Endometrium (tissue), 2 donors: ENCODE measurements around the gene IDH3A.

ENCODE experiments used
- FAIRE-seq: peaks from 2 replicates; lab custom pipeline; 2012; peaks lifted over from hg19 to GRCh38; lab: Jason Lieb, UNC
- donor health status: control.
- donor health status: control.

Gene IDH3A

DNA sequence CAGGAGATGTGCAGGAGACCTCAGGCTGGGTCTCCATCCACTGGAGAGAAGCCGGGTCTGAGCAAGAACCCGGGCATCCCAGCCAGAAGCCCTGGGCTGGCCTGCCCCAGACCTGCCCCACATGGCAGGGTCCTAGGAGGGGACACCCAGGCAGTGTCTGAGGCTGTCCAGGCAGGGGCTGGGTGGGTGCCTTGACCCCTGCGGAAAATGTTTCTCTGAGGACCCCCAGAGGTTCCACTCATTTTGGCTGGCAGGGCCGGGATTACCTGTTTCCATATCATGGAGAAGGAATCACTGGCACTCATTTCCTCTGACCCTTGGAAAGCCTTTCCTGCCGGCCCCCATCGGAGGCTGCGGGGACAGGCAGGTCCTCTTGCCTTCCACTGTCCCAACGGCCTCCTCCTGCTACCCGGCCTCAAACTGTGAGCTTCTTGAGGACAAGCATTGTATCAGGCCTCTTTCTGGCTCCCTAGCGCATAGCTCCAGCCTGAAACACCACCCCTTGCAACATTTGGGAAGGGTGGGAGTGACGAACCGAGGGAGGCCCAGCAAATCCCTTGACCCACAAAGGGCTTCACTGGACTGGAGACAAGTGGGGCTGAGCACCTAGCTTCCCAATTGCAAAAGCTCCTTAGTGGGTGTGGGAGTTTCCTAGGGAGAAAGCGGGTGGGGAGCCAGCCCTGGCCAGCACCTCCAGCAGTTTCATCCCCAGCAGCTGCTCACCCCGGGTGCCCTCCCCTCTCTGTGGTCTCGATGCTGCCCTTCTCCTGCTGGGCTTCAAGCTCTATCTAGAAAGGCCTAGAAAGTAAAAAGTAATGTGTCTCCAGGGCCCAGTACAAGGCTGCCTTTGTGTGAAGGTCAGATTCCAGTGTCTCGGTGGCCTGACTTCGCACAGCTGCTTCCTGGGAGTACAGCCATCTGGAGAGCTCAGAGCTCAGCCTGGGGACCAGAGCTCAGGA is 55.5 kb downstream of the IDH3A start:
- FAIRE-seq, result no peak

DNA sequence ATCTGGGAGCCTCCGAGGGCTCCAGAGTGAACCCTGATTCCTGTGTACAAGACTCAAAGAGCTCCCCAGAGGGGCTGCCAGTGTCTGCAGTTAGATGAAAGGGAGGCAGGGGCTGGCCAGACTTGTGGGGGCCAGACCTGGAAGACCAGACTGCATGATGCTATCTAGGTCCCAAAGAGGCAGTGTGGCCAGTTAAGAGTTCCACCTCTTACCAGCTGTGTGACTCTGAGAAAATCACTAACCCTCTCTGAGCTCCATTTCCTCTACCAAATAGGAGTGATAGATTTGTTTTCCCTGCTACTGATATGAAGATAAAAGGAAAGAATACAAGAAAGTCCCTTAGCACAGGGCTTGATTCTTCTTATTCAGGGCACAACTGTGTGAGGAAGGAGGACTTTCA is 56.2 kb downstream of the IDH3A start:
- no peak for FAIRE-seq

DNA sequence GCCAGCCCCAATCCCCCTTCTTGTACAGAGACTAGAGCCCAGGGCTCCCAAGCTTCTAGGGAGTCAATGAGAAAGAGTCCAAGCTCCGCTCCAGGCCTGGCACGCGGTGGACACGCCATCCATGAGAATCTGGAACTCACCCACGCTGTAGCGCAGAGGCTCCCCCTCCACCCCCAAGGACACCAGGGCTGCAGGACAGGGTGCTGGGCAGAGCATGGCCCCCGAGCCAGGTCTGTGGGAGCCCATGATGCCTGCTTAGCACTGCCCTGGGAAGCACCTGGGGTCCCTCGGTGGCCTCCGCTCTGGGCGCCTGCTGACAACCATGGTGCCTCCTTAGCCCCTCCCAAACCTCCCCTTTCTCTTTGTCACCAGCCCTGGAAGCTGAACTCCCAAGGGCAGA is 56.7 kb downstream of the IDH3A start:
- no peak for FAIRE-seq

DNA sequence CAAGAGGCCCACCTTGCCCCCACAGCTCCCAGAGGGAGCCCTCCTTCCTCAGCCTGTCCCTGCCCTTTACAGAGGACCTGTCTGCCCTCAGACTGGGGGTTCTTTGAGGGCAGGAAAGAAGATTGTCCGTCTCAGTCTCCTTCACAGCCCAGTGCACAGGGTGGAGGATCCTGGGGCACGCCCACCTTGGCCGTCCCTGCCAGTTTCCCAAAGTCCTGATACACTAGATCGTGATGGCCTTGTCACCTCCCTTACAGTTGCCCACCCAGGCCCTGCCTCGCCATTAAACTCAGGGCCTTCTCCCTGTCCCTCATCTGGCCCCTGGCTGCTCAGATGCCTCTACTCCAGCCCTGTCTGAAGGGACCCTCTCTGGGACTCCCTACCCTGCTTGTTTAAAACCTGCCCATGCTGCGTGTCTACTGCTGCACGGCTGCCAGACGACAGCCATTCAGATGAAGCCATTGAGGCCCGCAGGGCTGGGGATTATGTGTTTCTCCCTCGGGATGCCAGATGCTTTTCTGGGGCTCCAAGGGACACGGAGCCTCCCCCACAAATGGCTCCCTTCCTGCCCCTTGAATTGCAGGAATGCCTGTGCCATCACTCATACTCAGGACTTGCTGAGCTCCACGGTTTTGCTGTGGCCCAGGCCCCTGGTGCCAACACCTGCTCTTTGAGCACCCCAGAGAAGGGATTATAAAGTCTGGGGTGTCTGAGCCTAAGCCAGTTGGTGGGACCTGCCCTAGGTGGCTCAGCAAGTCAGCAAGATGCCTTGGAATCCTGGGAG is 57.4 kb downstream of the IDH3A start:
- no peak for FAIRE-seq

DNA sequence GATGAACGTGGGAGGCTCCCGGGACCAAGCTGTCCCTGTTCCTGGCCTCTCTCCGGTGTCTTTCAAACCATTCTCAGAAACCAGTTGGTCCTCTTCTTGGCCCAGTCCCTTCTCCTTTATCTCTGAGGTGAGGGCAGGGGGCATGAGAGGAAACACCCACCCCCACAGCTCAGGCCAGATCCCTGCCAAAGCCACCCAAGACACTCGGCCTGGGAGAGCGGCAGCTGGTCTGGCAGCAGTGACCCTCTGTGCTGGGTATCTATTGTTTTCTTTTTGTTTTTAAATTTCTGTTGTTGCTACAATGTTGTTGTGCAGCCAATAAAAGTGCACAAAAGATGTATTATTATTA is 57.9 kb downstream of the IDH3A start:
- no peak for FAIRE-seq

DNA sequence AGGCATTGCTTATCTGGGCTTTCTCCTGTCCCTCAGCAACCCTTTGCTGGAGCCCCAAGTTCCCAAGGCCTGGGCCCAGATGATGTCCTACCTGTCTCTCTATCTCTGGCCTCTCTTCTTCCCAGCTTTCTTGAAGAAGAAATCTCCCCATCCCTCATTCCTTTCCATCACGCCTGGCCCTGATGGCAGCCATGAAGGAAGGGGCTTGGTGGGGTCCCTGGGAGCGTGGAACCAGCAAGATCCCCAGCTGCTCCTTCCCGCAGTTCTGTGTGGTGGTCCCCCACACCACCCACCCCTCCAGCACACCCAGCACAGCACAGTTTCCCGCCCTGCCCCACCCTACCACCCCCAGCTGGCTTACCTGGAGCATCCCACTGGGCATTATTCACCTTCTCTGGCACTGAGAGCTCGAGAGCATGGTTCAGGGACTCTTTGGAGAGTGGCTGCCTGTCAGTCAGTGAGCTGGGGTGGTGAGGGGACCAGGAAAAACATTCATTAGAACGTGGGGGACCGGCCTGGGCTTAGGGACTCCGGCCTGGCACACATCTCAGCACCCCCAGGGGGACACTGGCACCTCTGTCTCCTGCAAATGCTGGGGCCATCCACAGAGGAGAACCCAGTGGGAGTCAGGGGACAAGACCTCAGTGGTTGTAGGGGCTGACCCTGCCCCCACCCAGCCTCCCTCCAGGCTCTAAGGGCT is 58.6 kb downstream of the IDH3A start:
- no peak for FAIRE-seq

DNA sequence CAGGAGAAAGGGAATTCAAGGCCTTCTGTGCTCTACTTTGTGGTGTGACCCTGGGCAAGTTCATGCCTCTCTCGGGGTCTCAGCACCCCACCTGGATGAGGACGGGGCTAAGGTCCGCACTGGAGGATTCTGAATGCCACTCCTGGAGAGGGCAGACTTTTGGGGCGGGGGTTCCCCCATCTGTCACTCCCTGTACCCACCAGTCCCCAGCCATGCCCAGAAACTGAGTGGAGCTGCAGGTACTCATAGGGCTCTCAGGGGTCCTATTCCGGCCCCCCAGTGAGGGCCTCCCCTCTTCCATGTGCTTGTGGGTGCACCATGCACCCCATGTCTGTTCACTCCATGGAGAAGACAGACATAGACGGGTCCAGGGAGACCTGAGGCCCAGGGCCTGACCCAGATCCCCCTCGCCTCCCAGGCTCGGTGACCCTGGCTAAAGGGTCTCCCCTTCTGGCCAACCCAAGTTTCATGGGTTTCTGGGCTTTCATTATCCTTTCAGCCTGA is 59.2 kb downstream of the IDH3A start:
- no peak for FAIRE-seq

DNA sequence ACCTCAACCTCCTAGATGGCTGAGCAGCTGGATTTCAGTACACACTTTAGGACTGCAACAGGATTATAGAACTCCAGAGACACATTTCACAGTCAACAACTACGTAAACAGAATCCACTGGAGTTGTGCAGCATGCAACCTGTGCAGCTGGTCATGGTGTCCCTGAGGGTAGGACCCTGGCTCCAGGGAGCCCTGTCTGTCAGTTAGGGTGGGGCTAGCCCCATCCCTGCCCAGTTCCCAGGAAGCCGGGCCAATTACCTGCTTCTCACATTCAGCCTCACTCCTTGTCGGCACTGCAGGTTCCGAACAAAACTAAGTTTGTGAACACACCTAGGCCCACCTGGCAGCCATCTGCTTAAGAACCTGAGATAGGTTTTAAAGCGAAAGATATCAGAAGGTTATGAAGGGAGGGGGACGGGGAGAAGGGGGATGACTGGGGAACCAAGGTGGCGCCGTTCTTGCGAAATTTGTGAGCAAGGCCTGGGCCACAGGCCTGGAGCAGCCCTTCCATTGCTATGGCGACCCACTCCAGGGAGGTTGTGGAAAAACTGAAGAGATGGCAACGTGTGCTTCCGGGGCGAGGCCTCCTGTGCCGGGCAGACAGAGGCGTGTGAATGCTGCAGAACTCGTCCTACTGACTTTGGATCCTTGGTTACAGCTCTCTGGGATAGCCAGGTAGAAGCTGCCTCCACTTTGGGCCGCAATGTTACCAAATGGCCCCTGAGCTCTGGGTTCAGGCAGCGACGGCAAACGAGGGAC is 59.9 kb downstream of the IDH3A start:
- no peak for FAIRE-seq

DNA sequence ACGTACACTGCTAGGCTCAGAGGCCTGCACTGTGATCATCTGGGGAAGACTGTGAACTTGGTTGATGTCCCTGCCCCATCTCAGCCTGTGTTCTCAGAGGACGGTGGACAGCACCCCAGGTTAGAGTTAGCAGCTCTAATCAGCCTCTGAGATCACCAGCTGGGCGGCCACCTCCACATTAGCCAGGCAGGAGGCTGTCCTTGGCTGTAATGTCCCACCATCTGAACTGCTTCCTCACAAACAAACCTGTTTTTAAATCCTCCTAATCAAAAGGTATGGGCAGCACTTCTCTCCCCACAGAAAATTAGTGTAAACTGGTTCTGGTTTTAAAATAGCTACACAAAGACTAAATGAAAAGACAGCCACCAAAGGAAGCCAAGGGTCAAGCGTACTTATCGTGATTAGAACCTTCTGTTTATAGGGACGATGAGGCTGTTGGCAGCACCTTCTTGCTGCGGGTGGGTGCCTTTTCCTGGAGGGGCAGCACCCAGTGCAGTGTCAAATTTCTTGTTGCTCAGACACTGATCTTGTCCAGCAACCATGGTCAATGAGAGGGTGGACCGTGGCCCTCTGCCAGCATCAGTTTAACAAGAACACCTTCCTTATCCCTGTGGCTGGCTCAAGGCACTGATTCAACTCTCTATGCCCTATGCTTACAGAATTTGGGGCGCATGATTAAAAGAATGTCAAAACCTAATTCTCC is 60.6 kb downstream of the IDH3A start:
- no peak for FAIRE-seq

DNA sequence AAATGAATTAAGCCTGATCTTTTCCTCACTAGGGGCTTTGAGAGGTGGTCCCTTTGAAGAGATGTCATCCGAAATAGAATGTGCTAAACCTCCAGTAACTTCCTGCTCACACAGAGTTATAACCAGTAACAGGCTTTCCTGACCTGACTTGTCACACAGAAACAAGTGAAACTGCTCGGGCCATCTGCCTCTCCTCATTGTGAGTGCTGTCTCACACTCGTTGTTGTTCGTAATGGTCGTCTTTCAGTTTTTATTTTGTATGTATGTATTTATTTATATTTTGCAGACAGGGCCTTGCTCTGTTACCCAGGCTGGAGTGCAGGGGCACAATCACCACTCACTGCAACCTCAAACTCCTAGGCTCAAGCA is 61.2 kb downstream of the IDH3A start:
- no peak for FAIRE-seq

DNA sequence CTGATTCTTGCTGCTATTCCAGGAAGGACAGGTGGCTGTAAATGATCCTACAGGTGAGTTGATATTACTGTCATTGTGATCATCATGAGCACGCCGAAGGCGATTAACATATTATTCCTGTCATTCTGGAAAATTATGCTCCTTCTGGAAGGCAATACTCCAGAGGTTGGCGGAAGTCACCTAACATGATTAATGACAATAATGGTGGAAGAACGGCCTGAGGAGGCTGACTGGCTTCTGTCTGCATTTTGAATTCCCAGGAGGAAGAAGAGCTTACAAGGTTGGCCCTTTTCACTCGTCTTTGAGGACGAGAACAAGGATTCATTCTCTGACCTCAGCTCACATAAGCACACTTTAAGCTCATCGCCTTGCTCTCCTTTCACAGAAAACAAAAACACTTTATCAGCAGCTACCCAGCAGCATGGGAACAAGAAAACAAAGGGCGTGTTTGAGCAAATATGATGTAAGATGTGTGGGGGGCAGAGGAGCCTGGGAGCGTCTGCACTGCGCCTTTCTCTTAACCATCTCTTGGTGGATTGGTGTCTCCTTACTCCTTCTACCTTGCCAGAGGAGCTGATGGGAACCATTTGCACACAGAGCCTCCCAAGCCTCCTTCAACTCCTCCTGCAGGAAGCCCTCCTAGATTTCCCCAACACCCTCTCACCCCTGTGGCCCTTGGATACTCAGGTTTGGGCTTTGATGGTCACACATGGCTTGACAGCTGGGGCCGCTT is 62.2 kb downstream of the IDH3A start:
- FAIRE-seq, result no peak

DNA sequence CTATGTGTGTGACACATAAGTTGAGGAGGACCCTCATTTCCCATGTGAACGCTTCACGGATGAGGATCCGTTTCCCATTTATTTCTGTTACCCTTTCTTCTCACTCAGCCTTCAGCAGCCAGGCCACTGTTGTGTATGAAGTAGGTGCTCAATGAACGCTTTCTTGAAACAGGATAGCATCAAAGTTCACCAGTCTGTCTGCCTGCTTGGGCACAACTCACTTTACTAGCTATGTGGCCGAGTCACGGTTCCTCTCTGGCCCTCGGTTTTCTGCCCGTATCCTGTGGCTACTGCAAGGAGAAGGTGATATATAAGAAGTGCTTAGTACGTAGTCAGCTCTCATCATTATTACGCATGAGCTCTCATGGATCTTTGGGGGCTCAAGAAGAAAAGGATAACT is 62.8 kb downstream of the IDH3A start:
- no peak for FAIRE-seq

DNA sequence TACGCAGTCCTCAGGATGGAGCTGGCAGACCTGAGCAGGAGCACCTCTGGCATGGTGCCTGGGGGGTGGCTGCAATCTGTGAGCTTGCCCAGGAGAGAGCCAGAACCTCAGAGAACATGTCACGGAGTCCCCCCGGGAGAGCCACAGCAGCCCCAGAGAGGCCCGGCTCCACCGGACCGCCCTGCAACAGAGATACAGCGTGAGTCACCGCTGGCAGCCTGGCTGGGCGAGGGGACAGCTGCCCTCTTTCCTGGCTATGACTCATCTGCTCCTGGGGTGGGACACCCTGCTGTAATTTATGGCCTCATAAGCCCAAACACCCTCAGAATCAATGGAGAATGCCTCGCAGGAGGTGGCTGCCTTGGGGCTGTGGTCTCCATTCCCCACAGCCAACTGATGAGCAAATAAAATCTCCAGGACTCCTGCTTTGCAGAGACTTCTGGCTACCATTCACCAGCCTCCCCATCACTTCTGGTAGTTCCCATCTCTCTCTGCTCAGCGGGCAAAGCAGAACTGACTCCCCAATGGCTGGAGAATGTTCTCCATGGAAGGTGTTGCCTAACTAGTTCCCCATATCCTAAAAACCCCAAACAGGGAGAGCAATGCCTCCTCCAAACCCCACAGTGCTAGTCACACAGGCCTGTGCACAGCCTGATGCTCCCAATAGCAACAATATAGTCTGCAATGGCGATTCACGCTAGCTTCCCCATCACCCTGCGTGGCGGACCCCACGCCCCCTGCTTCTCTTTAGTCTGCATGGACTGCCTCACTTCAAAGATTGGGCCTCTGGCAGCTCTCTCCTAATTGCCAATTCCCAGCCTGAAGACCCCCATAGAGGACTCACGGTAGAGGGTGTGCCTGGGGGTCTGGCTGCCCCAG is 63.6 kb downstream of the IDH3A start:
- FAIRE-seq, result no peak

DNA sequence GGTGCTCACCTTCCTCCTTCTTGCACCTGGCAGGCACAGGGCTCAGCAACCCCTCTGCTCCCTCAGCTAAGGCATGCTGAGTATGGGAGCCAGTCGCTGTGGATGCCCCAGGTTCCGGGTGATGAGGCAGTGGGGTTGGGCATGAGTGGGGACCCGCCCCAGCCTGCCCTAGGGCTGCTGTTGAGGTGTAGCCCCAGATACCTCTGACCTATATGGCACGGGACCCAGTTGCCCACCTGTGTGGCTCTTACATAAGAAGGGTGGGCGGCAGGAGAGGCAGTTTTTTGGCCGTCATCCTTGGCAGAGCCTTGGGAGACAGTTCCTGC is 64.2 kb downstream of the IDH3A start:
- no peak for FAIRE-seq

DNA sequence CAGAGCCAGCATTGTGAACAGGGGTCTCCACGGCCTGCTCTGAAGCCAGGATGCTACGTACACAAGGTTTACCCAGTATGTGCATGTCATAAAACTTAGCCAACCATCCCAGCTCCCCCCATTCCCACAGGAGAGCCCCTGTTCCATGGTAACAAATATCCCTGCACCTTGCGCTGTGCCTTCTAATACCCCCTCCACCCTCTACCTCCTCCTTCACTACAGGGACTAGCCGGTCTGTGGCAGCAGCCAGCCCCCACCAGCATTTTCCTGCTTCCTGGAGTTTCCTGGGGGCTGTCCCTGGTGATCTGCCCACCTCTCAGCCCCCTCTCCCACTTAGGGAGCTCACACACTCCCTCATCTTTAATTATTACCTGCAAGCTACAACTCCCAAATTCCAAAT is 64.8 kb downstream of the IDH3A start:
- no peak for FAIRE-seq

DNA sequence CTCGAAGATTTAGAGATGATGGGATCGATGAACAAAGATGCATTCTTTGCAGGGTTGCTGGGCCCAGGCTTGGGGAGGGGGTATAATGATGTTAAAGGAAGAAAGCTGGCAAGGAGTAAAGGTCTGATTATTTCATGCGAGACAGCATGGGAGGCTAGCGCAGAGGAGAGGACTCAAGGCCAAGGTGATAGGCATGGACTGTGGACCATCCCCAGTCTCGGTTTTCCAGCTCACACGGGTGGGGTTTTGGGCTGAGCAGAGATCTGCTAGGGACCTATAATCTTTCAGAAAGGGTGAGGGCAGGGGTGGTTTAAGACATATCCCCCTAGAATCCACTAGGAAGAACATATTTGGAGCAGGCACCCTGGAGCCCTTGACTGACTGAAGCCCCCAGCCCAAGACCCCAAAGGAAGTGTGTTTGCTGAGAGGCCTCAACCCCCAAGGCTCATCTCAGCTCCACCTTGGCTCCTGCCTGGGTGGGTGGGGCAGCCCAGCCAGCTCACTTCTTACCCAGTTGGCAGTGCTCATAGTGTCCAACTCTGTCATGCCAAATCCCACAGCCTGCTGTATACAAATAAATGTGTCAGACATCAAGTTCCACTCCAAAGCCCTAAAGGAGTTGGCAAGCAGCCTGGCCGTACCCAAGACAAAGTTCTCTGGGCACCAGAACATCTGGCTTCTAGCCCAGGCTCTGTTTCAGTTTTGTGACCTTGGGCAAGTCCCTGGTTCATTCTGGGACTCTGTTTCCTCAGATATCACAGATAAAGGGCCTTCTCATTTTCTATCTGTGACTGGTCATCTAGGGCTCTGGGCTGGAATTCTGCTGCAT is 67.3 kb downstream of the IDH3A start:
- no peak for FAIRE-seq

DNA sequence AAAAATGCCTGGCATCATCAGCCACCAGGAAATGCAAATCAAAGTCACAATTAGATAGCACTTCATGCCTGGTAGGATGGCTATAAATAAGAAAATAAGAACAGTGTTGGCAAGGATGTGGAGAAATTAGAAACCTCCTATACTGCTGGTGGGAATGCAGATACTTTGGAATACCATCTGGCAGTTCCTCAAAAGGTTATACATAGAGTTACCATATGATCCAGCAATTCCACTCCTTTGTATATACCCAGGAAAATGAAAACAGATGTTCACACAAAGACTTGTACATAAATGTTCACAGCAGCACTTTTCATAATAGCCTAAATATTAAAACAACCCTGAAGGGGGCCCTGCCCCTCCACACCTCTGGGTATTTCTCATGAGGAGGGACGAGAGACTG is 71.6 kb downstream of the IDH3A start:
- FAIRE-seq, result no peak
